C4-2B (cell line): Measurements from ENCODE around the gene FZR1.

Experiments used
- ZFX ChIP-seq: fragments of 450-650 bp; IDR thresholded peaks from 2 replicates; pipeline ENCODE4 v1.6.1; 2017
- TF ChIP-seq, protein P1 (sequence below): fragments of 450-650 bp; conservative IDR thresholded peaks from 2 replicates; pipeline ENCODE4 v1.5.1; 2017; ENCODE audit warnings: mild to moderate bottlenecking

GRCh38 chr19:3522421-3523360 is 16.6 kb downstream of the FZR1 start:
- TF ChIP-seq, protein P1, sequence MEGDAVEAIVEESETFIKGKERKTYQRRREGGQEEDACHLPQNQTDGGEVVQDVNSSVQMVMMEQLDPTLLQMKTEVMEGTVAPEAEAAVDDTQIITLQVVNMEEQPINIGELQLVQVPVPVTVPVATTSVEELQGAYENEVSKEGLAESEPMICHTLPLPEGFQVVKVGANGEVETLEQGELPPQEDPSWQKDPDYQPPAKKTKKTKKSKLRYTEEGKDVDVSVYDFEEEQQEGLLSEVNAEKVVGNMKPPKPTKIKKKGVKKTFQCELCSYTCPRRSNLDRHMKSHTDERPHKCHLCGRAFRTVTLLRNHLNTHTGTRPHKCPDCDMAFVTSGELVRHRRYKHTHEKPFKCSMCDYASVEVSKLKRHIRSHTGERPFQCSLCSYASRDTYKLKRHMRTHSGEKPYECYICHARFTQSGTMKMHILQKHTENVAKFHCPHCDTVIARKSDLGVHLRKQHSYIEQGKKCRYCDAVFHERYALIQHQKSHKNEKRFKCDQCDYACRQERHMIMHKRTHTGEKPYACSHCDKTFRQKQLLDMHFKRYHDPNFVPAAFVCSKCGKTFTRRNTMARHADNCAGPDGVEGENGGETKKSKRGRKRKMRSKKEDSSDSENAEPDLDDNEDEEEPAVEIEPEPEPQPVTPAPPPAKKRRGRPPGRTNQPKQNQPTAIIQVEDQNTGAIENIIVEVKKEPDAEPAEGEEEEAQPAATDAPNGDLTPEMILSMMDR = no peak
- TF ChIP-seq ZFX = no peak
